ENCODE data around the gene DAAM2. TPM values are rescaled to one million over a fixed set of nuclear protein-coding genes. Genes with fewer than 3 reads are reported as not detected.

The DAAM2 gene
- total and polyA plus RNA-seq, 3 experiments from 2014 or later = not detected

DNA sequence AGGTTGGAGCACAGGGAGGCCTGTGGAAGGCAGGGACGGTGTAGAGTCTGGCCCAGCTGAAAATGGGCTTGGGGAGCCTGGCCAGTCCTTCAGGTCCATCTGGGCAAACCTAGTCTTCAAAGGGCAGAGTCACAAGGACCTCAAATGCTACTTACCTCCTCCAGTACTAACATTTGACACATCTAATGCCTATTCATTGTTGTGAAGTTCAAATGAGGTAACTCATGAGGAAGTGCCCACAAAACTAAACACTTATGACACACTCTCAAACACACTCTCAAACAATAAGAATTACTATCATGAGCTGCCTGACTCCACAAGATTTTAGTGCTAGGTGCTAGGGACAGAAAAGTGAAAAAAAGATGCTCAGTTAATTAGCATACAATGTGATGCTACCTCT is 27.1 kb downstream of the DAAM2 start:
- Histone ChIP-seq H3K36me3 (ENCODE audit: insufficient read depth, low read length) (no peaks in the 10 kb centered on the region), H3K4me1 (ENCODE audit: insufficient read depth, low read length) (no peaks in the 10 kb centered on the region), H3K27ac (ENCODE audit: low read depth, low read length) (no peak overlapping the region), H3K27me3 (ENCODE audit: insufficient read depth, low read length, poor library complexity, severe bottlenecking) (no peaks in the 10 kb centered on the region), H3K4me3 (ENCODE audit: low read length) (no peak overlapping the region), H3K9me3 (ENCODE audit: low read length) (no peaks in the 10 kb centered on the region)
- H3K9me3 Mint-ChIP-seq = no peaks in the 10 kb centered on the region
- H3K4me3 Mint-ChIP-seq = no peak overlapping the region
- DNase-seq = no peak
- H3K4me1 Mint-ChIP-seq = no peaks in the 10 kb centered on the region
- ChIA-PET CTCF (no interaction called here), POLR2A (no interaction called here)
- H3K36me3 Mint-ChIP-seq = no peaks in the 10 kb centered on the region
- no peak overlapping the region for H3K27ac Mint-ChIP-seq
- H3K27me3 Mint-ChIP-seq = peaks cover 0 to 7% of the 10 kb centered on the region in 2 donors

DNA sequence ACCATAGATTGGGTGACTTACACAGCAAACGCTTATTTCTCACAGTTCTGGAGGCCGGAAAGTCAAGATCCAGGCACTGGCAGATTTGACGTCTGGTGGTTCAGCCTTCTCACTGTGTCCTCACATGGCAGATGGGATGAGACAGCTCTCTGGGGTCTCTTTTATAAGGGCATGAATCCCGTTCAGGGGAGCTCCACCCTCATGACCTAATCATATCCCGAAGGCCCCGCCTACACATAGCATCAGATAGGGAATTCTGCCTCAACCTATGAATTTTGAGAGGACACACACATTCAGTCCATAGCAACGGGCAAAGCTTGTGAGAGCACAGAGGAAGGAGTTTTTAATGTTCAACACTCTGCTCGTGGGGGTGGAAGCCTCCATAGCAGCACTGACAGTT is 27.5 kb downstream of the DAAM2 start:
- Mint-ChIP-seq H3K27me3 (peaks cover 0 to 7% of the 10 kb centered on the region in 2 donors), H3K4me1 (no peaks in the 10 kb centered on the region), H3K4me3 (no peak overlapping the region), H3K9me3 (no peaks in the 10 kb centered on the region), H3K27ac (peak overlapping the region in 1 of 8 donors; percentile 77), H3K36me3 (no peaks in the 10 kb centered on the region)
- no peaks in the 10 kb centered on the region for H3K36me3 ChIP-seq (ENCODE audit: insufficient read depth, low read length)
- H3K27me3 ChIP-seq (ENCODE audit: insufficient read depth, low read length, poor library complexity, severe bottlenecking) = no peaks in the 10 kb centered on the region
- POLR2A ChIA-PET = no interaction called here
- no peak overlapping the region for H3K4me3 ChIP-seq (ENCODE audit: low read length)
- H3K4me1 ChIP-seq (ENCODE audit: insufficient read depth, low read length) = no peaks in the 10 kb centered on the region
- CTCF ChIA-PET = no interaction called here
- no peak overlapping the region for H3K27ac ChIP-seq (ENCODE audit: low read depth, low read length)
- H3K9me3 ChIP-seq (ENCODE audit: low read length) = no peaks in the 10 kb centered on the region
- DNase-seq = no peak

DNA sequence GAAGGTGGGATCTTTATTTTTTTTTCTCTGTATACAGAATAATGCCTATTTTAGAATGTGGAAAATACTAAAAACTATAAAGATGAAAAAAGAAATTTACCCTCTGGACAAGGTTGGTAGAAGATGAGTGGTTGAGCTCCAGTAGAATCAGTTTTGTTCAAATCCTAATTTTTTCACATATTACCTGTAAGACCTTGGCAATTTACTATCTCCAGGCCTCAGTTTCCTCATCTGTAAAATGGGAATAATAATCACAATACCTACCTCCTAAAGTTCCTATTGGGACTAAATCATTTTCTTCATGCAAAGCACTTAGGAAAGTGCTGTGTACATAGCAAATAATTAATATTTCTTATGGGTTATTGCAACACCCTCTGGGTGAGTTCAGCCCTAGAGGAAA is 28.4 kb downstream of the DAAM2 start:
- POLR2A ChIA-PET = no interaction called here
- H3K4me3 Mint-ChIP-seq = no peak overlapping the region
- no peak overlapping the region for H3K27ac Mint-ChIP-seq

GRCh38 chr6:39821046-39821740 is 29.0 kb downstream of the DAAM2 start:
- no peaks in the 10 kb centered on the region for H3K36me3 Mint-ChIP-seq

More for the DNA sequence above, 28.4 kb downstream of the DAAM2 start:
- no peaks in the 10 kb centered on the region for H3K27me3 ChIP-seq (ENCODE audit: insufficient read depth, low read length, poor library complexity, severe bottlenecking)
- H3K36me3 ChIP-seq (ENCODE audit: insufficient read depth, low read length) = no peaks in the 10 kb centered on the region
- DNase-seq = no peak
- H3K4me3 ChIP-seq (ENCODE audit: low read length) = no peak overlapping the region
- no peaks in the 10 kb centered on the region for H3K4me1 ChIP-seq (ENCODE audit: insufficient read depth, low read length)
- H3K36me3 Mint-ChIP-seq = no peaks in the 10 kb centered on the region
- CTCF ChIA-PET = interaction anchor here (1.1 kb wide), 1 partner anchor 26 kb away, joined by 3 read pairs; no protein-coding TSS in a partner anchor
- no peaks in the 10 kb centered on the region for H3K4me1 Mint-ChIP-seq
- H3K9me3 Mint-ChIP-seq = no peaks in the 10 kb centered on the region
- peaks cover 0 to 7% of the 10 kb centered on the region in 2 donors for H3K27me3 Mint-ChIP-seq
- H3K27ac ChIP-seq (ENCODE audit: low read depth, low read length) = no peak overlapping the region
- no peaks in the 10 kb centered on the region for H3K9me3 ChIP-seq (ENCODE audit: low read length)

GRCh38 chr6:39821742-39822532 is 29.8 kb downstream of the DAAM2 start:
- H3K4me3 Mint-ChIP-seq = no peak overlapping the region
- Histone ChIP-seq H3K4me3 (ENCODE audit: low read length) (no peak overlapping the region), H3K4me1 (ENCODE audit: insufficient read depth, low read length) (no peaks in the 10 kb centered on the region), H3K36me3 (ENCODE audit: insufficient read depth, low read length) (no peaks in the 10 kb centered on the region), H3K9me3 (ENCODE audit: low read length) (no peaks in the 10 kb centered on the region), H3K27me3 (ENCODE audit: insufficient read depth, low read length, poor library complexity, severe bottlenecking) (no peaks in the 10 kb centered on the region), H3K27ac (ENCODE audit: low read depth, low read length) (no peak overlapping the region)
- peaks cover 0 to 9% of the 10 kb centered on the region in 2 donors for H3K27me3 Mint-ChIP-seq
- H3K36me3 Mint-ChIP-seq = no peaks in the 10 kb centered on the region
- CTCF ChIA-PET = no interaction called here
- POLR2A ChIA-PET = no interaction called here
- DNase-seq = no peak
- no peaks in the 10 kb centered on the region for H3K4me1 Mint-ChIP-seq
- H3K9me3 Mint-ChIP-seq = no peaks in the 10 kb centered on the region
- no peak overlapping the region for H3K27ac Mint-ChIP-seq

More at GRCh38 chr6:39821046-39821740, 29.0 kb downstream of the DAAM2 start:
- ChIA-PET POLR2A (no interaction called here), CTCF (interaction anchor here (1.1 kb wide), 1 partner anchor 26 kb away, joined by 3 read pairs; no protein-coding TSS in a partner anchor)
- Mint-ChIP-seq H3K4me3 (no peak overlapping the region), H3K27ac (no peak overlapping the region), H3K27me3 (peaks cover 0 to 7% of the 10 kb centered on the region in 2 donors), H3K9me3 (no peaks in the 10 kb centered on the region), H3K4me1 (no peaks in the 10 kb centered on the region)
- H3K27me3 ChIP-seq (ENCODE audit: insufficient read depth, low read length, poor library complexity, severe bottlenecking) = no peaks in the 10 kb centered on the region
- no peaks in the 10 kb centered on the region for H3K36me3 ChIP-seq (ENCODE audit: insufficient read depth, low read length)
- no peaks in the 10 kb centered on the region for H3K9me3 ChIP-seq (ENCODE audit: low read length)
- DNase-seq = no peak
- no peak overlapping the region for H3K4me3 ChIP-seq (ENCODE audit: low read length)
- no peaks in the 10 kb centered on the region for H3K4me1 ChIP-seq (ENCODE audit: insufficient read depth, low read length)
- no peak overlapping the region for H3K27ac ChIP-seq (ENCODE audit: low read depth, low read length)

- no peak overlapping the region for H3K4me3 ChIP-seq (ENCODE audit: low read length)
- H3K4me1 ChIP-seq (ENCODE audit: insufficient read depth, low read length) = no peaks in the 10 kb centered on the region
- POLR2A ChIA-PET = no interaction called here
- Mint-ChIP-seq H3K36me3 (no peaks in the 10 kb centered on the region), H3K9me3 (no peaks in the 10 kb centered on the region), H3K27ac (no peak overlapping the region), H3K4me3 (no peak overlapping the region), H3K4me1 (no peaks in the 10 kb centered on the region), H3K27me3 (peaks cover 3 to 12% of the 10 kb centered on the region in 2 donors)
- no peak overlapping the region for H3K27ac ChIP-seq (ENCODE audit: low read depth, low read length)
- H3K9me3 ChIP-seq (ENCODE audit: low read length) = no peaks in the 10 kb centered on the region
- CTCF ChIA-PET = no interaction called here
- no peak for DNase-seq
- no peaks in the 10 kb centered on the region for H3K36me3 ChIP-seq (ENCODE audit: insufficient read depth, low read length)
- no peaks in the 10 kb centered on the region for H3K27me3 ChIP-seq (ENCODE audit: insufficient read depth, low read length, poor library complexity, severe bottlenecking)
Observed at GRCh38 chr6:39822846-39823815, 31.0 kb downstream of the DAAM2 start.

- no peaks in the 10 kb centered on the region for H3K4me1 ChIP-seq (ENCODE audit: insufficient read depth, low read length)
- Mint-ChIP-seq H3K9me3 (no peaks in the 10 kb centered on the region), H3K36me3 (no peaks in the 10 kb centered on the region), H3K4me3 (no peak overlapping the region), H3K4me1 (no peaks in the 10 kb centered on the region), H3K27me3 (peaks cover 3 to 6% of the 10 kb centered on the region in 2 donors), H3K27ac (no peak overlapping the region)
- H3K36me3 ChIP-seq (ENCODE audit: insufficient read depth, low read length) = no peaks in the 10 kb centered on the region
- H3K27ac ChIP-seq (ENCODE audit: low read depth, low read length) = no peak overlapping the region
- ChIA-PET CTCF (no interaction called here), POLR2A (no interaction called here)
- no peak overlapping the region for H3K4me3 ChIP-seq (ENCODE audit: low read length)
- no peaks in the 10 kb centered on the region for H3K27me3 ChIP-seq (ENCODE audit: insufficient read depth, low read length, poor library complexity, severe bottlenecking)
- no peak for DNase-seq
- H3K9me3 ChIP-seq (ENCODE audit: low read length) = no peaks in the 10 kb centered on the region
Observed at GRCh38 chr6:39824030-39824926, 32.1 kb downstream of the DAAM2 start.

Measured in CD8-positive, alpha-beta memory T cell (primary cell).